ENCODE data around the gene UNC119.

UNC119 gene

DNA sequence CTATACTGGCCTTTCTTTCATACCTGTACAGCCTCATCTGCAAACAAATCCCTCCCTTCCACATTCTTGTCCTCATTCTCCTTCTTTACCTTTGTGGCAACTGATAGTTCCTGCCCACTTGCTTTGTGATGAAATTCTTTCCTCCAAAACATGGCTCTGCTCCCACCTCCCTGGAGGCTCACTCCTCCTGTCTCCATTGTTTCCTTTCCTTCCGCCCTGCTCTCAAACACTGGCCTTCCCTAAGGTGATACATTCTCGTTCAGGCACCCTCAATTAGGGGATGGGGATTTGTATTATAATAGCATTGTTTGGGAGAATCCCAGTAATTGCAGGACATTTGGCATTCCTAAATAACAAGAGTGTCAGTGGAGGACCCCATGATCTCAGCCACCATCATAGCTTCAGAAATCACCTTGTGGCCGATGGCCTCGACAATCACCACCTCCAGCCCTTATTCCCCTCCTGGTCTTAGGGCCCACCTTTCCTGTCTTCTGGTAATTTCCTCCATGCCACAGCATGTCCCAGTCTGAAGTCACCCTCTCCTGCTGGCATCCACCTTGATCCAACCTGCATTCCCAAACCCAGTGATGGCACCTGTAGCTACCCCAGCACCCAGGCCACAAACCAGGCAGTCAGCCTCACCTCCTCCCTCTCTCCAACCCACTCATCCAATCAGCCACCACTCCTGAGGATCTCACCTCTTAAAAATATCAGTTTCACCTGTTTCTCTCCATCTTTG lies 7.9 kb downstream of the UNC119 start:
- no peak for DNase-seq (ENCODE audit: low read depth, low spot score)

DNA sequence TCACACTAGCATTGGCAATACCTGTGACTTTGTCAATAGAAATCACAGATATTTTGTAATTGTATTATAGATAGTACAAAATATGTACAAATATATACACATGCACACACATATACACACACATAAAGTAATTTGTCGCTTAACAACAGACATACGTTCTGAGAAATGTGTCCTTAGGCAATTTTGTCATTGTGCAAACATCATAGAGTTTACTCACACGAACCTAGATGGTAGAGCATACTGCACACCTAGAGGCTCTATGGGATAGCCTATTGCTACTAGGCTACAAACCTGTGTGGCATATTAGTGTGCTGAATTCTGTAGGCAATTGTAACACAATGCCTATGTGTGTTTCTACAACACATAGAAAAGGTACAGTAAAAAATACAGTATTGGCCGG lies 11.0 kb downstream of the UNC119 start:
- DNase-seq (ENCODE audit: low read depth, low spot score), result no peak

DNA sequence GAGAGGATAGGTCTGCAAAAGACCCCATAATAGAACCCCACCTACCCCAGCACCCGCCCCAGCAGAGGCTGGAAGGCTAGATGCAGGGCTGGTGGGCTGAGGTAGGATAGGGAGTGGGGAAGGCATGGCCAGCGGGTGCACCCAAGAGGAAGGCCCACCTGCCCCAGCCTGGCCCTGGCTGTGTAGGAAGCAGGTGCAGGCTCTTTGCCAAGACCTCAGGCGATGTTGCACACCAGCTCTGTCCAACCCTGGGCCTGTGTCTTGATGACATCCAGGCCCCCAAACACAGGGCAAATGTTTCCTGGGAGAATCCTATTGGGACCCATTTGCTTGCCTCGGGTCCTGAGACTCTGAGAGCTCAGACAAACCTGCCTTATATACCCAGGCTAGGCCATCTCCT lies 12.2 kb downstream of the UNC119 start:
- no peak for DNase-seq (ENCODE audit: low read depth, low spot score)

DNA sequence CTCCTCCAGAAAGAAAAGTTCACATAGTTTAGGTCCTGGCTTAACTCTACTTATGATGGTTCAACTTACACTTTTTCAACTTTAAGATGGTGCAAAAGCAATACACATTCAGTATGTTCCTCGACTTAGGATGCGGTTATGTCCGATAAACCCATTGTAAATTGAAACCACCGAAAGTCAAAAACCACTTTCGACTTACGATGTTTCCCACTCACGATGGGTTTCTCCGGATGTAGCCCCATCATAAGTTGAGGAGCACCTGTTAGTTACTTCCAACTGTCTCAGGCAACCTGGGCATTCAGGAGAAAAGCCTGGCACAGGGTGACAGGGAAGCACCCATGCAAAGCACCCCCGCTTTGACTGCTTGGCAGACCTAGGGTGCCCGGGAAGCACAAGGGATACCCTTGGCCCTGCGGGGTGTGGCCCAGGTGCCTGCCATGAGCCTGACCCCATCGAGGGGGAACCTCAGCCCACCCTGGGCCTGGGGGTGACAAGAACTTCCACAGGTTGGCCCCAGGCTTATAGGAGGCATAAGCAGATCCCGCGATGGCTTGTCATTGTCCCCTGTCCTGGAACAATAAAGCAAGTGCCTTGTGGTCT lies 14.0 kb downstream of the UNC119 start:
- no peak for DNase-seq (ENCODE audit: low read depth, low spot score)

DNA sequence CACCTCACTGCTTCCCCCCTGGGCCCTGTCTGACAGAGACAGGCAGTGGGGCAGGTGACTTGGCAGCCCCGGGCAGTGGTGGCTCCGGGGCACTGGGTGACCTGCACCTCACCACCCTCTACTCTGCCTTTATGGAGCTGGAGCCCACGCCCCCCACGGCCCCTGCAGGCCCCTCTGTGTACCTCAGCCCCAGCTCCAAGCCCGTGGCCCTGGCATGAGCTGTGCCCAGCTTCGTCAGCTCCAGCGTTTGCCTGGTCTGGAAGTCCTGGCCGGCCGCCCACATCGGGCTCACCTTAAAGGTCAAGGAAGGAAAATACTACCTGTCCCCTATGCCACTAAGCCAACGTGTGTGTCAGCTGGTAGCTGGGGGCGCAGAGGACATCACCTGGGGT lies 15.2 kb downstream of the UNC119 start:
- DNase-seq (ENCODE audit: low read depth, low spot score), result no peak

DNA sequence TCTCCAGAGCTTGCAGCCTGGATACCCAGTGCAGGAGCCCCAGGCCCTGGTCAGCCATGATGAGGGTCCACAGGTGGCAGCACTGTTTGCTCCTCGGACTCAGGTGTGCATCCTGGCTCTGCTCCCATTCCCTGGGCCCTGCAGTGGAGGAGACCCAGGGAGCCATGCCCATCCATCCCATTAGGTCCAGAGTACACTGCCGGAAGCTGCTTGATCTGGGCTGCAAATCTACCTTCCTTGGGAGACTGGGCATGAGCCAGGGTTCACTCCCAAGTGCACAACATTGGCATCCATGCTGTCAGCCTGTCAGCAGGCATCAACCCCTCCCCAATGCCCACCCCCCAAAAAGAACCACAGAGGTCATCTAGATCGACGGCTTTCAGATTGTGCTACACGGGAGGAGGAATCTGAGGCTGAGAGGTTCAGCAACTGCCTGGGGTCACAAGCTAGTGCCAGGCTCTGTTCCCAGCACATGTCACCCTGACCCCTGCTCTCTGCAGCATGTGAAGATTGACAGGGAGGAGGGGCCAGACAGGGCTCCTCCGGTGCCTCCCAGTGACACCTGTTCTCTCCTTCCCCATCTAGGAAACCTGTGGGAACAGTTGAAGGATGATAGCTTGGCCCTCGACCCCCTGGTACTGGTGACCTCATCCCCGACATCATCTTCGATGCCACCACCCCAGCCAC lies 15.7 kb downstream of the UNC119 start:
- no peak for DNase-seq (ENCODE audit: low read depth, low spot score)

DNA sequence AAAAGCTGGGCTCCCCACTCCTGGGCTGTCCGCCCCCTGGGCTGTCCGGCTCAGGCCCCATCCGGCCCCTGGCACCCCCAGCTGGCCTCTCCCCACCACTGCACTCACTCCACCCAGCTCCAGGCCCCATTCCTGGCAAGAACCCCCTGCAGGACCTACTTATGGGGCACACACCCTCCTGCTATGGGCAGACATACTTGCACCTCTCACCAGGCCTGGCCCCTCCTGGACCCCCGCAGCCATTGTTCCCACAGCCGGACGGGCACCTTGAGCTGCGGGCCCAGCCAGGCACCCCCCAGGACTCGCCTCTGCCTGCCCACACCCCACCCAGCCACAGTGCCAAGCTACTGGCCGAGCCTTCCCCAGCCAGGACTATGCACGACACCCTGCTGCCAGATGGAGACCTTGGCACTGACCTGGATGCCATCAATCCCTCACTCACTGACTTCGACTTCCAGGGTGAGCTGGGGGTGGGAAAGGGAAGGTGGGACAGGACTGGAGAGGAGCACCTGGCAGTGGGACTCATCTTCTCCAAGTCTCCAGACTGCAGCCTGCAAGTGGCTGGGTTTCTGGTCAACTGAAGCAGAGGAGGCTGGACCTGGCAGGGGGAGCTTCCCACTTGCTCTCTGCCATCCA lies 17.6 kb downstream of the UNC119 start:
- DNase-seq (ENCODE audit: low read depth, low spot score), result no peak

DNA sequence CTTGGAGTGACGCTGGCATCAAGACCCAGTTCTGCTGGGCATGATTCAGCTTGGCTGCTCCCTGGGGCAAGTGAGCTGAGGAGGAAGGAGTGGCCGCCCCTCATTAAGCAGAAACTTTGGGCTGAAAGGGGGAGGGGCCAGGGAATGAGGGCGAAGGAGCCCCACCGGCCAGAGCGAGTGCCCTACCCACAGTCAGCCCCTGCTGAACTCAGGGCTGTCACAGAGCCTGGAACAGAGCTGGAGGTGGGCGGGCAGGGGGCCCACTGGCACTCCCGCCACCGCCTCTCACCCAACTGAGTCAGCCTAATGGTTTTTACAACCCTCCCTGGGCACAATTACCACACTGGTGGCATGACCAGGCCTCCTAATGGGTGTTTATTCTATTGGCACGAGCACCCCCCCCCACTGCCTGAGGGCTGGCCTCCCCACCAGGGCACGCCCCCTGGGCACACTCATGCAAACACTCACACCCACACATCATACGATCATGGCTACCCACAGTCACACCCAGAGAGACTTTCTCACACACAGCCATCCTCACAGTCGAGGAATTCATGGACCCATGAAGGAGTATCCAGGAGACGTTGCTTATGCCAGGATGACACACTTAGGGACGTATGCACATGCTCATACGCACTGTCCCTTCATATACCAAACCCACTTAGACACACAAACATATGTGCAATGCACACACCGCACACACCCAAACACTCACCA lies 19.2 kb downstream of the UNC119 start:
- no peak for DNase-seq (ENCODE audit: low read depth, low spot score)

DNA sequence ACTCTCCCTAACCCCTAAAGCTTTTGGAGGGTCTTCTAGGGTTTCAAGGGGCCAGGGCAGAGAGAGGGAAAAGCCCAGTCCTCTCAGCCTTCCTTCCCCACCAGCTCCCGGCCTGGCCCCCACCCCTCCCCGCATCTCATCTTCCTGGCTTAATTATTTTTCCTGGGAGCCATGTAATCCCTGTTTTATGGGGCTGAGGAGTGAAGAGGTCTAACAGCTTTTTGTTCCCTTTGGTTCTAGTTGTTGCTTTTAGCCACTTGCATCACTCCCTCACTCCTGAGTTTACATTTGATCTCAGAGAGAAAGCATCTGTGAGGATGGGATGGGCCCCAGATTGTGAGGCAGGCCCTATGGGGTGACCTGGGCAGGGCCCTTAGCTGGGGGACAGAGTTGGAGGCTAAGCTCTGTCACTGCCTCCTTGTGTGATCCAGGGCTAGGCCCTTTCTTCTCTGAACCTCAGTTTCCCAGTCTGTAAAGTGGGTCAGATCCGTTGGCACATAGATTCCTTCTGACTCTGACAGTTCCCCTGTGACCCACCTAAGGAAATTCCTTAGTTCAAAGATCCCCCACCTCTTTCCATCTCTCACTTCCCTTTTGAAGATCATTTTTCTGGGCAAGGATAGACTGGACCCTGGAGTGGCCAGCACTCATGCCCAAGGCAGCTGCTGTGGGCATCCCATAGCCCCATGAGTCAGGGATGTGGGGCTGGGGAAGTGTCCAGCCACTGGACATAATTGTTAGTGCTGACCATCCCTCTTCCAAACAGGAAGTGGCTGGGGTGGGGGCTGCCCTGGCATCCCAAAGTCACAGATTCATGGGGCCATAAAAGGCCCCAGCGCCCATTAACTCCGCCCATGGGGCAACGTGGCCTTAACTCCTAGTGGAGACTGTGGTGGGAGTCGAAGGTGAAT lies 20.1 kb downstream of the UNC119 start:
- DNase-seq (ENCODE audit: low read depth, low spot score), result no peak

DNA sequence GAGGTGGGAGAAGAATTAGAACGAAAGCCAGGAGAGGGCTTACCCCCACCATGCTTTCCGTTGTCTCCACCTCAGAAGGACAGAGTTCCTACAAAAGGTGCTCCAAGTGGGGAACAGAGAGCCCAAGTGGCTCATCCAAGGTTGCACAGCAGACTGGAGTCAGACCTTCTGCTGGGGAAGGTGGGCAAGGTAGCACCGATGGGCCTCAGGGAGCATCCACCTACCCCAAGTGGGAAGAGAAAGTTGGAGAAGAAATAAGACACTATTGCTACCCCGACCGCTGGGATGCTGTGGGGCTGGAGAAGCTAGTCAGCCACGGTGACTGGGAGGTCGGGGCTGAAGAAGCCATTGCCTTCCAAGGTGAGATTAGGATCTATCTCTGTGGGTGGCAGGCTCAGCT lies 21.5 kb downstream of the UNC119 start:
- no peak for DNase-seq (ENCODE audit: low read depth, low spot score)

DNA sequence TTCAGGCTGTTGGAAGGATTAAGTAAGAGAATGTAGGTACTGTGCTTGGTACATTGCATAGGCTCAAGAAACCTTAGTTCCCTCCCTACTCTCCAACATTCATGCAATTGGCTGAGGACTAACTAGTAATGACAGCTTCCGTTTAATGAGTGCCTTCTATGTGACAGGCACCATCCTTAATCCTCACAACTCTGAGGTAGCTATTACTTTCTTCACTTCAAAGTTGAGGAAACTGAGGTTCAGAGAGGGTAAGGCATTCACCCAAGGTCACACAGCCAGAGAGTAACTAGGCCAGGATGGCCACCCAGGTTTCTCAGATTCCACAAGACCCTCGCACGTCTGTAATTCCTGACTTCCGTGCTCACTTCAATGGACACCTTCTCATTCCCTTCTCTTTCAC lies 22.2 kb downstream of the UNC119 start:
- DNase-seq (ENCODE audit: low read depth, low spot score), result no peak

DNA sequence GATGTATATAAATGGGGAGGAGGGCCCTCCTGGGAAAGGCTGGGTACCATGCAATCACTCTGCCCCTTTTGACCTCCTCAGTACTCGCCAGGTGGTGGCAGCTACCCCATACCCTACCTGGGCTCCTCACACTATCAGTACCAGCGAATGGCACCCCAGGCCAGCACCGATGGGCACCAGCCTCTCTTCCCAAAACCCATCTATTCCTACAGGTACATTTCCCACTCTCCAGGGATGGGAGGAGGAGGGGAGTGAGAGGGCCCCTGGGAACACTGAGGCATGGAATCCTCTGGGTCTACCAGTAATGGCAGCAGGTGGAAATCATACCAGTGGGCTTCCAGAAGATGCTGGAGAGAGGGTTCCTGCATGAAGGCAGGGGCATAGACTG lies 23.4 kb downstream of the UNC119 start:
- DNase-seq (ENCODE audit: low read depth, low spot score), result no peak

DNA sequence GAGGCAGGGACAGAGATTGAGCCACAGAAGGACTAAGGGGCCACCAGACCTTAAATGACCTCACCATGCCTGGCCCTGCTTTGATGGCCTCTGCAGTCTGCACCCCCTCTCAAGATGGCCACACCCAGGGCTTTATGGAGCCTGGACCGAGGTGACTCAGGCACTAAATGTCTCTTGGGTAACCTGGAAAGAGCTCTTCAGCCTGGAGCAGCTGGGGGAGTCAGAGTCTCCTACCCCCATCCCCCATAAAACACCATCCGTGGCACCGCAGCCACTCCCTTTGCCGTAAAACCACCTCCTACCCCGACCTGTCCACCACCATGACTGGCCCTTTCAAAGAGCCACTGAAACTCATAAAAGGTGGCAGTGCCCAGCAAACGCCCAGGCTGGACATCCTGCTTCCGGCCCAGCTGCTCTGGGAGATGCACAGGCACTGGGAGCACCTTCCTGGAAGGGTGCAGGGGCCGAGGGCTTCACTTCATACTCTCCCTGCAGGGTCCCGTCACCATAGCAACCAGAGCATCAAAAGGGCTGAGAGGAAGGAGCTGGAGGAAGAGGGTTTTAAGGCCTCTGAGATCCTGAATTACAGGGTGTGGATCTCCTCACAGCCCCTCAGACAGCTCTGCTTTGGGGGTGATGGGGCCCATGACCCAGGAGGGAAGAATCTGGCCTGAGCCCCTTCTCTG lies 24.0 kb downstream of the UNC119 start:
- no peak for DNase-seq (ENCODE audit: low read depth, low spot score)

DNA sequence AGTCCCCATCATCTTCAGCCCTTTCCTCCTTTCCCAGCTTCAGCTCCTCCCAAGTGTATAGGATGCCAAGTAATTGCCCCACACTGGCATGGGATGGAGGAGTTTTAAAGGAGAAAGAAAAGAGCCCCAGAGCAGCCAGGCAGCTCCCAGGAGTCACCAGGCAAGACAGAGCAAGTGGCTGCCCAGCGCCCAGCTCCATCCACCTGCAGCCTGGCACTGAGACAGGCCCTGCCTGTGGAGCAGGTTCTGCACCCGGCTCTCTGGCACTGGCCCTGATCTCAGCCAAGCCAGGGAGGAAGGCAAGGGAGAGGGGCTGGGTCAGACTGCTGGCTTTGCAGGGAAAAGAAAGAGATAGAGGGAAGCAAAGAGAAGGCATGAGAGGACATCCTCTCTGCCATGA lies 24.6 kb downstream of the UNC119 start:
- DNase-seq (ENCODE audit: low read depth, low spot score), result no peak

DNA sequence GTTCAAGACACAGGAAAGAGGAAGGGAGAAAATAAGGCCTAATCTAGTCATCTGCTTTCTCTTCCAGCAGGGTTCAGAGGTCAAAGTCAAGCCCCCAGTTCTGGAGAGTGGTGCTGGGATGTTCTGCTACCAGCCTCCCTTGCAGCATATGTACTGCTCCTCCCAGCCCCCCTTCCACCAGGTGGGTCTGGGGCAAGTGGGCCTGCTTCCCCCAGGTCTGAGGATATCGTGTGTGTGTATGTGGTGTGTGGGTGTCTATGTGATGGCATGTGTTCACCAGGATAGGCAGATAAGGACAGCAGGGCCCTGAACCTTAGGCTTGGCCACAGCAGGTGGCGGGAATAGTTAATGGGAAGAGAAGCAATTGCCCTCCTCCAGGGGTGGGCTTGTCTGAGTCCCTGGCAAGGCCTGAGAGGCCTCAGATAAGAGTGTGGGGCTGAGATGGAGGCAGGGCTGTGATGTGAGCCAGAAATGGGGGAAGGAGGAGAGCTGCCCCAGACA lies 25.2 kb downstream of the UNC119 start:
- DNase-seq (ENCODE audit: low read depth, low spot score), result no peak

DNA sequence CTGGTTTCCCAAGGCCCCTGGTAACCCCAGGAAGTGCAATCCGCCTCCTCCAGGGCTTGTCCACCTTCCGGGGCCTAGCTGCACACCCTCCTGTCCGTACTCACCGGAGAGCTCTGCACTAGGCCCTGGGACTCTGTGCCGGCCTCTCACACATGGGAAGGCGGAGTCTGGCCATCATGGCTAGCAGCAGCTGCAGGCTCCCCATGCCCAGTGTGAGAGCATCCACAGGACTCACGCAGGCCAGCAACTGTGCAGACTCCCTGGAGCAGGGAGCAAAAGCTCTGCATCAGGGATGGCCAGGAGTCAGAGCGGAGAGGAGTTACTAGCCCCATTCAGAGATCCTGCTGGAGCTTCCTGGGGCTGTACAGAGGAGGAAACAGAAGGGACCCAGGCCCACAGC lies 26.0 kb downstream of the UNC119 start:
- DNase-seq (ENCODE audit: low read depth, low spot score), result no peak

DNA sequence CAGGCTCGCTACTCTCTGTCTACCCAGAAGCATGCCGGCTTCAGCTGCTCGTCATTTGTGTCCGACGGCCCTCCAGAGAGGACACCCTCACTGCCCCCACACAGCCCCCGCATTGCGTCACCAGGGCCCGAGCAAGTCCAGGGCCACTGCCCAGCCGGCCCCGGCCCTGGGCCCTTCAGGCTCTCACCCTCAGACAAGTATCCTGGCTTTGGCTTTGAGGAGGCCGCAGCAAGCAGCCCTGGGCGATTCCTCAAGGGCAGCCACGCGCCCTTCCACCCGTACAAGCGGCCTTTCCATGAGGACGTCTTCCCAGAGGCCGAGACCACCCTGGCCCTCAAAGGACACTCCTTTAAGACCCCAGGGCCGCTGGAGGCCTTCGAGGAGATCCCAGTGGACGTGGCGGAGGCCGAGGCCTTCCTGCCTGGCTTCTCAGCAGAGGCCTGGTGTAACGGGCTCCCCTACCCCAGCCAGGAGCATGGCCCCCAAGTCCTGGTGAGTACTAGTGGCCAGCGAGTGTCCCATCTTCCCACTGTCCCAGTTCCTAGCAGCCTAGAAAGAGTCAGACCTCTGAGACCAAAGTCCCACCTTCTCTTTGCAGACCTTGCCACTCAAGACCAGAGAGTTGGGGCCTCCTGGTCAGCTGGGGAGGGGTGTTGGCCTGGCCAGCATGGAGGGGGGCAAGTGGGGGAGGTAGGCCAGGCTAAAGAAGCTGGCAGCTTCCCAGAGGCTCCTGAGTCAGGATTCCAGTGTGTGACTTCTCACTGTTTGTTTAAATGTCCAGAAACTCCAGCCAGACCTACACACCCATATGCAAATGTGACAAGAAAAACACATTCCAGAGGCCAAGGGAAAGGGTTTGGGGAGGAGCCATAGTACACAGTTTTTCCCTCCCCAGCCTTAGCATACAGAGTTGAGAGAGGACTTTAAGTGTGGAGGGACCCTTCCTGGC lies 27.7 kb downstream of the UNC119 start:
- DNase-seq (ENCODE audit: low read depth, low spot score), result no peak

DNA sequence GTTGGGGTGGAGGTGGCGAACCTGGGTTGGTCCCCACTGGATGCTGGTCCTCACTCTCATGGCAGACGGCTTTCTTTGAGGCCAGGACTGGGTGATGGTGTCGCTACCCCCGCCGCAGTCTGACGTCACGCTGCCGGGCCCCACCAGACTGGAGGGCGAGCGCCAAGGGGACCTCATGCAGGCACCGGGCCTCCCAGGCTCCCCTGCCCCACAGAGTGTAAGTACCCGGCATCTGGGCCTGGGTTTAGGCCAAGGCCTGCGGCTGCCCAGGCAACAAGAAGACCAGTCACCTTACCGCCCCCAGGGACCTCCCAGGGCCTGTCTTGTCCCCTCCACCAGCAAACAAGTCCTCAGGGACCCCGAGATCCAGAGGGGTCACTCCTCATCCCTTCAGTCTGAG lies 28.5 kb downstream of the UNC119 start:
- DNase-seq (ENCODE audit: low read depth, low spot score), result no peak

DNA sequence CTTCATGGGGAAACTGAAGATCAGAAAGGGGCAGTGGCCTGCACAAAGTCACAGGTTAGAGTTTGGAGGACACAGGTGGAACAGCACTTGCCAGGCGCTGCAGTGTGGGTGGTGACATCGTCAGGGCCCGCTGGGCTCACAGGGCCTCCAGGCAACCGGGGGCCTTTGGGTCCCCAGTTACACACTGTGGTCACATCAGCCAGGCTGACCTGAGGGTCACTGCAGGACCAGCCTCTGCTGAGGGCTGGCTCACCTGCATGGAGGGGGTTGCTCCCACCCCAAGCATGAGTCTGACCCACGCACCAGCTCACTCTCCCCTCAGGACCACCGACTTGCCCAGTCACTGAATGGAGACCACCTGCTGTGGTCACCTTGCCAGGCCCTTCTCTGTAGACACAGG lies 29.2 kb downstream of the UNC119 start:
- no peak for DNase-seq (ENCODE audit: low read depth, low spot score)

All from activated naive CD8-positive, alpha-beta T cell treated with anti-CD3 and anti-CD28 coated beads, Interleukin-2, amount 50 U/mL, for 16 hours (primary cell).